BLaER1 (cell line): ENCODE measurements around the gene HIRA.

Experiments used
- H3K27ac ChIP-seq: shearing (Covaris generic); formaldehyde crosslinking; 2 replicates; pipeline ENCODE4 v1.8.1; 2022
- H3K27me3 ChIP-seq: shearing (Covaris generic); formaldehyde crosslinking; 2 replicates; pipeline ENCODE4 v1.8.1; 2022
- H3K36me3 ChIP-seq: shearing (Covaris generic); formaldehyde crosslinking; 2 replicates; pipeline ENCODE4 v1.8.1; 2022
- H3K4me1 ChIP-seq: shearing (Covaris generic); formaldehyde crosslinking; 2 replicates; pipeline ENCODE4 v1.8.1; 2022
- H3K4me2 ChIP-seq: shearing (Covaris generic); formaldehyde crosslinking; 2 replicates; pipeline ENCODE4 v1.8.1; 2022
- H3K4me3 ChIP-seq: shearing (Covaris generic); formaldehyde crosslinking; 2 replicates; pipeline ENCODE4 v1.8.1; 2022
- H3K9ac ChIP-seq: shearing (Covaris generic); formaldehyde crosslinking; 2 replicates; pipeline ENCODE4 v1.8.1; 2022
- H3K9me3 ChIP-seq: shearing (Covaris generic); formaldehyde crosslinking; 2 replicates; pipeline ENCODE4 v1.8.1; 2022
- H4K20me1 ChIP-seq: shearing (Covaris generic); formaldehyde crosslinking; 2 replicates; pipeline ENCODE4 v1.8.1; 2022
- Cebpa-rat ChIP-seq: shearing (Covaris generic); IDR thresholded peaks from 2 replicates; pipeline ENCODE4 v1.8.1; 2022

The HIRA gene

GRCh38 chr22:19431649-19432132 lies at the start of gene HIRA:
TSS of gene HIRA (minus strand) at chr22:19431733. CDS start at chr22:19431476, 257 bp downstream.
- H3K27ac ChIP-seq: peak within 1 kb of the TSS; percentile 97
- no peak for TF ChIP-seq Cebpa-rat
- H3K36me3 ChIP-seq: peaks cover 28% of the 10 kb centered on the region

GRCh38 chr22:19480789-19481188 lies 49.3 kb upstream of the HIRA start:
- Histone ChIP-seq H3K27me3 (no peaks in the 10 kb centered on the region), H3K4me2 (peak overlapping the region; percentile 93), H4K20me1 (peaks cover 44% of the 10 kb centered on the region), H3K9me3 (no peaks in the 10 kb centered on the region), H3K36me3 (peaks cover 50% of the 10 kb centered on the region), H3K4me1 (peaks cover 40% of the 10 kb centered on the region), H3K4me3 (peak overlapping the region; percentile 86), H3K27ac (no peak overlapping the region), H3K9ac (peak overlapping the region; percentile 100)
- TF ChIP-seq Cebpa-rat: no peak

More at GRCh38 chr22:19431649-19432132, at the start of gene HIRA:
- Histone ChIP-seq H4K20me1 (peaks cover 57% of the 10 kb centered on the region), H3K9me3 (no peaks in the 10 kb centered on the region), H3K27me3 (no peaks in the 10 kb centered on the region), H3K9ac (peak within 1 kb of the TSS; percentile 96), H3K4me3 (peak within 1 kb of the TSS; percentile 79), H3K4me2 (peak within 1 kb of the TSS; percentile 91), H3K4me1 (peaks cover 57% of the 10 kb centered on the region)

GRCh38 chr22:19480173-19480568 lies 48.6 kb upstream of the HIRA start:
- Histone ChIP-seq H3K4me2 (peak overlapping the region; percentile 93), H3K9ac (peak overlapping the region; percentile 100), H3K36me3 (peaks cover 50% of the 10 kb centered on the region), H3K4me3 (peak overlapping the region; percentile 86), H4K20me1 (peaks cover 44% of the 10 kb centered on the region), H3K9me3 (no peaks in the 10 kb centered on the region), H3K4me1 (peaks cover 43% of the 10 kb centered on the region), H3K27me3 (no peaks in the 10 kb centered on the region), H3K27ac (peak overlapping the region; percentile 100)
- no peak for TF ChIP-seq Cebpa-rat

GRCh38 chr22:19479355-19480172 lies 48.0 kb upstream of the HIRA start, which contains the start of gene CDC45:
TSS of gene CDC45 (plus strand) at chr22:19479920. CDS start at chr22:19479969, 49 bp downstream.
- no peaks in the 10 kb centered on the region for H3K27me3 ChIP-seq
- H3K9me3 ChIP-seq: no peaks in the 10 kb centered on the region
- peaks cover 43% of the 10 kb centered on the region for H3K4me1 ChIP-seq
- H3K4me3 ChIP-seq: peak within 1 kb of the TSS; percentile 86
- H3K9ac ChIP-seq: peak within 1 kb of the TSS; percentile 100
- H3K36me3 ChIP-seq: peaks cover 50% of the 10 kb centered on the region
- H3K4me2 ChIP-seq: peak within 1 kb of the TSS; percentile 93
- TF ChIP-seq Cebpa-rat: no peak
- H4K20me1 ChIP-seq: peaks cover 49% of the 10 kb centered on the region
- H3K27ac ChIP-seq: peak within 1 kb of the TSS; percentile 100

- H3K9me3 ChIP-seq: no peaks in the 10 kb centered on the region
- peaks cover 43% of the 10 kb centered on the region for H3K4me1 ChIP-seq
- peaks cover 52% of the 10 kb centered on the region for H4K20me1 ChIP-seq
- peak within 1 kb of the TSS; percentile 100 for H3K9ac ChIP-seq
- H3K4me3 ChIP-seq: peak within 1 kb of the TSS; percentile 86
- H3K36me3 ChIP-seq: peaks cover 50% of the 10 kb centered on the region
- no peak for TF ChIP-seq Cebpa-rat
- peak within 1 kb of the TSS; percentile 100 for H3K27ac ChIP-seq
- H3K4me2 ChIP-seq: peak within 1 kb of the TSS; percentile 93
- no peaks in the 10 kb centered on the region for H3K27me3 ChIP-seq
Measured at GRCh38 chr22:19478901-19479354, 47.4 kb upstream of the HIRA start, which contains the start of gene UFD1. TSS of gene UFD1 (minus strand) at chr22:19479193. CDS start at chr22:19479085, 108 bp downstream.

- H4K20me1 ChIP-seq: peaks cover 59% of the 10 kb centered on the region
- no peaks in the 10 kb centered on the region for H3K27me3 ChIP-seq
- H3K27ac ChIP-seq: peak overlapping the region; percentile 100
- no peaks in the 10 kb centered on the region for H3K9me3 ChIP-seq
- H3K4me3 ChIP-seq: peak overlapping the region; percentile 86
- H3K36me3 ChIP-seq: peaks cover 50% of the 10 kb centered on the region
- peak overlapping the region; percentile 100 for H3K9ac ChIP-seq
- TF ChIP-seq Cebpa-rat: no peak
- peaks cover 43% of the 10 kb centered on the region for H3K4me1 ChIP-seq
- peak overlapping the region; percentile 86 for H3K4me2 ChIP-seq
Measured at GRCh38 chr22:19478045-19478900, 46.7 kb upstream of the HIRA start.

- Histone ChIP-seq H3K4me2 (peak overlapping the region; percentile 86), H3K27ac (no peak overlapping the region), H3K4me3 (peak overlapping the region; percentile 86), H3K4me1 (peaks cover 43% of the 10 kb centered on the region), H3K27me3 (no peaks in the 10 kb centered on the region), H3K9ac (peak overlapping the region; percentile 100), H4K20me1 (peaks cover 67% of the 10 kb centered on the region), H3K36me3 (peaks cover 50% of the 10 kb centered on the region), H3K9me3 (no peaks in the 10 kb centered on the region)
- TF ChIP-seq Cebpa-rat: no peak
Measured at GRCh38 chr22:19477321-19478044, 46.0 kb upstream of the HIRA start.

GRCh38 chr22:19476023-19476422 lies 44.5 kb upstream of the HIRA start:
- TF ChIP-seq Cebpa-rat: no peak
- Histone ChIP-seq H3K9me3 (no peaks in the 10 kb centered on the region), H3K4me1 (peaks cover 36% of the 10 kb centered on the region), H3K4me2 (no peak overlapping the region; the same call in 1 of the 2 replicates), H3K9ac (peak overlapping the region; percentile 59; the same call in 1 of the 2 replicates), H3K36me3 (peaks cover 53% of the 10 kb centered on the region), H3K27ac (no peak overlapping the region), H4K20me1 (peaks cover 78% of the 10 kb centered on the region), H3K27me3 (no peaks in the 10 kb centered on the region), H3K4me3 (no peak overlapping the region)

- TF ChIP-seq Cebpa-rat: no peak
- Histone ChIP-seq H3K27me3 (no peaks in the 10 kb centered on the region), H3K4me2 (no peak overlapping the region), H3K4me3 (no peak overlapping the region), H4K20me1 (peaks cover 87% of the 10 kb centered on the region), H3K27ac (no peak overlapping the region), H3K36me3 (peaks cover 78% of the 10 kb centered on the region), H3K4me1 (peaks cover 26% of the 10 kb centered on the region), H3K9ac (0 out of 2 replicates have a peak overlapping the region, but pooled peaks have one; percentile 9), H3K9me3 (no peaks in the 10 kb centered on the region)
Measured at GRCh38 chr22:19473578-19473977, 42.0 kb upstream of the HIRA start.
